ENCODE measurements around the gene EOGT.

The EOGT gene

GRCh38 chr3:69048990-69049389 lies 35.5 kb upstream of the EOGT start:
- no peak for TF ChIP-seq CTCF (conservative IDR thresholded peaks at IDR 0.05; ENCODE audit: control insufficient read depth, insufficient read depth, low read depth, low read length)
- DNase-seq (ENCODE audit: low read depth), result no peak
- H3K4me3 ChIP-seq (ENCODE audit: control insufficient read depth, low read depth, low read length), result no peak overlapping the region

GRCh38 chr3:69044608-69045007 lies 31.1 kb upstream of the EOGT start:
- TF ChIP-seq CTCF (conservative IDR thresholded peaks at IDR 0.05; ENCODE audit: control insufficient read depth, insufficient read depth, low read depth, low read length), result no peak
- DNase-seq (ENCODE audit: low read depth), result no peak
- H3K4me3 ChIP-seq (ENCODE audit: control insufficient read depth, low read depth, low read length), result no peak overlapping the region

- DNase-seq (ENCODE audit: low read depth), result peak; percentile 63
- TF ChIP-seq CTCF (conservative IDR thresholded peaks at IDR 0.05; ENCODE audit: control insufficient read depth, insufficient read depth, low read depth, low read length), result no peak
- no peak overlapping the region for H3K4me3 ChIP-seq (ENCODE audit: control insufficient read depth, low read depth, low read length)
Observed at GRCh38 chr3:69033470-69033869, 20.0 kb upstream of the EOGT start.

GRCh38 chr3:69032737-69033136 lies 19.3 kb upstream of the EOGT start:
- no peak for TF ChIP-seq CTCF (conservative IDR thresholded peaks at IDR 0.05; ENCODE audit: control insufficient read depth, insufficient read depth, low read depth, low read length)
- DNase-seq (ENCODE audit: low read depth), result no peak
- H3K4me3 ChIP-seq (ENCODE audit: control insufficient read depth, low read depth, low read length), result no peak overlapping the region

- no peak for TF ChIP-seq CTCF (conservative IDR thresholded peaks at IDR 0.05; ENCODE audit: control insufficient read depth, insufficient read depth, low read depth, low read length)
- DNase-seq (ENCODE audit: low read depth), result peak; percentile 39
- no peak overlapping the region for H3K4me3 ChIP-seq (ENCODE audit: control insufficient read depth, low read depth, low read length)
Observed at GRCh38 chr3:69032142-69032541, 18.7 kb upstream of the EOGT start.

- no peak for DNase-seq (ENCODE audit: low read depth)
- no peak for TF ChIP-seq CTCF (conservative IDR thresholded peaks at IDR 0.05; ENCODE audit: control insufficient read depth, insufficient read depth, low read depth, low read length)
Observed at GRCh38 chr3:69031635-69032034, 18.2 kb upstream of the EOGT start.

GRCh38 chr3:69020857-69021256 lies 7.4 kb upstream of the EOGT start:
- no peak for DNase-seq (ENCODE audit: low read depth)
- H3K4me3 ChIP-seq (ENCODE audit: control insufficient read depth, low read depth, low read length), result no peak overlapping the region
- TF ChIP-seq CTCF (conservative IDR thresholded peaks at IDR 0.05; ENCODE audit: control insufficient read depth, insufficient read depth, low read depth, low read length), result no peak

More at GRCh38 chr3:69031635-69032034, 18.2 kb upstream of the EOGT start:
- no peak overlapping the region for H3K4me3 ChIP-seq (ENCODE audit: control insufficient read depth, low read depth, low read length)
